SH-SY5Y (cell line): ENCODE results near the gene PDF.

Source experiments
- GATA2 ChIP-seq: IDR thresholded peaks from 2 replicates; pipeline ENCODE4 v1.6.1; 2011; ENCODE audit warnings: mild to moderate bottlenecking, low read depth, low read length
- GATA3 ChIP-seq: IDR thresholded peaks from 2 replicates; pipeline ENCODE4 v1.6.1; 2011; ENCODE audit warnings: low read depth, mild to moderate bottlenecking, low read length, moderate library complexity

Gene PDF

GRCh38 chr16:69330286-69331109 is at the start of gene PDF:
TSS of gene PDF (minus strand) at chr16:69330588. CDS start at chr16:69330570, 18 bp downstream.
- TF ChIP-seq GATA3: no peak

- TF ChIP-seq GATA3 (no peak), GATA2 (no peak)
These were observed 48.4 kb upstream of the PDF start for GRCh38 chr16:69378760-69379159.

- no peak for TF ChIP-seq GATA3
- TF ChIP-seq GATA2: no peak
These were observed 47.6 kb upstream of the PDF start for GRCh38 chr16:69378036-69378435.

GRCh38 chr16:69376393-69377059 is 46.1 kb upstream of the PDF start:
- TF ChIP-seq GATA3: no peak
- no peak for TF ChIP-seq GATA2

GRCh38 chr16:69373019-69373418 is 42.6 kb upstream of the PDF start:
- TF ChIP-seq GATA2 (no peak), GATA3 (no peak)

GRCh38 chr16:69371564-69371963 is 41.2 kb upstream of the PDF start:
- TF ChIP-seq GATA3 (no peak), GATA2 (no peak)

- TF ChIP-seq GATA2 (no peak), GATA3 (no peak)
These were observed 38.5 kb upstream of the PDF start for GRCh38 chr16:69368866-69369265.

GRCh38 chr16:69367980-69368379 is 37.6 kb upstream of the PDF start:
- TF ChIP-seq GATA3: no peak
- no peak for TF ChIP-seq GATA2

- TF ChIP-seq GATA2: no peak
These were observed 36.0 kb upstream of the PDF start for GRCh38 chr16:69366431-69366830.

- no peak for TF ChIP-seq GATA2
- no peak for TF ChIP-seq GATA3
These were observed 35.5 kb upstream of the PDF start for GRCh38 chr16:69365901-69366300.

GRCh38 chr16:69364088-69364487 is 33.7 kb upstream of the PDF start:
- TF ChIP-seq GATA3 (no peak), GATA2 (no peak)

GRCh38 chr16:69363281-69363717 is 32.9 kb upstream of the PDF start:
- no peak for TF ChIP-seq GATA3
- no peak for TF ChIP-seq GATA2

- no peak for TF ChIP-seq GATA2
- TF ChIP-seq GATA3: no peak
These were observed 21.1 kb upstream of the PDF start, which contains the start of gene TMED6 for GRCh38 chr16:69351309-69352027. TSS of gene TMED6 (minus strand) at chr16:69351786. CDS start at chr16:69351753, 33 bp downstream.

- no peak for TF ChIP-seq GATA2
- TF ChIP-seq GATA3: no peak
These were observed 20.2 kb upstream of the PDF start for GRCh38 chr16:69350536-69351133.
